ENCODE measurements around the gene DRP2. TPM values are rescaled to one million over a fixed set of nuclear protein-coding genes. Genes with fewer than 3 reads are reported as not detected.

The DRP2 gene
- total RNA-seq, 2 experiments from 2014 or later = not detected

GRCh38 chrX:101229170-101229569 is 9.6 kb downstream of the DRP2 start:
- Histone ChIP-seq H3K4me3 (ENCODE audit: low read length) (no peak overlapping the region), H3K27ac (ENCODE audit: low read depth in 1 of 2, low read length in 2 of 2) (no peak overlapping the region), H3K9me3 (ENCODE audit: control insufficient read depth in 1 of 2, insufficient read depth in 1 of 2, low read length in 2 of 2) (no peaks in the 10 kb centered on the region), H3K36me3 (ENCODE audit: insufficient read depth, low read length) (no peaks in the 10 kb centered on the region), H3K4me1 (ENCODE audit: insufficient read depth, low read length) (no peaks in the 10 kb centered on the region), H3K27me3 (ENCODE audit: control insufficient read depth in 1 of 2, insufficient read depth in 2 of 2, low read length in 2 of 2) (no peaks in the 10 kb centered on the region)
- H3K9me3 Mint-ChIP-seq = no peaks in the 10 kb centered on the region
- no peak overlapping the region for H3K27ac Mint-ChIP-seq
- H3K27me3 Mint-ChIP-seq = no peaks in the 10 kb centered on the region
- H3K4me3 Mint-ChIP-seq = no peak overlapping the region
- intact Hi-C loops (cut with DNase I, micrococcal nuclease) = no loop called here
- TF ChIP-seq CTCF (IDR thresholded peaks at IDR 0.05) = no peak
- DNase-seq (no peak), ATAC-seq (ENCODE audit: poor library complexity) (no peak)
- ChIA-PET CTCF (no interaction called here), POLR2A (no interaction called here)
- H3K4me1 Mint-ChIP-seq (ENCODE audit: low read depth) = no peaks in the 10 kb centered on the region
- H3K36me3 Mint-ChIP-seq (ENCODE audit: low read depth) = no peaks in the 10 kb centered on the region

GRCh38 chrX:101230636-101231035 is 11.1 kb downstream of the DRP2 start:
- POLR2A ChIA-PET = no interaction called here
- Histone ChIP-seq H3K27ac (ENCODE audit: low read depth in 1 of 2, low read length in 2 of 2) (no peak overlapping the region), H3K4me3 (ENCODE audit: low read length) (no peak overlapping the region), H3K36me3 (ENCODE audit: insufficient read depth, low read length) (no peaks in the 10 kb centered on the region), H3K4me1 (ENCODE audit: insufficient read depth, low read length) (no peaks in the 10 kb centered on the region), H3K27me3 (ENCODE audit: control insufficient read depth in 1 of 2, insufficient read depth in 2 of 2, low read length in 2 of 2) (no peaks in the 10 kb centered on the region), H3K9me3 (ENCODE audit: control insufficient read depth in 1 of 2, insufficient read depth in 1 of 2, low read length in 2 of 2) (no peaks in the 10 kb centered on the region)
- Mint-ChIP-seq H3K27ac (no peak overlapping the region), H3K36me3 (ENCODE audit: low read depth) (no peaks in the 10 kb centered on the region), H3K4me3 (no peak overlapping the region), H3K9me3 (no peaks in the 10 kb centered on the region), H3K4me1 (ENCODE audit: low read depth) (no peaks in the 10 kb centered on the region), H3K27me3 (no peaks in the 10 kb centered on the region)
- DNase-seq (no peak), ATAC-seq (ENCODE audit: poor library complexity) (no peak)
- intact Hi-C loops (cut with DNase I, micrococcal nuclease) = no loop called here
- CTCF ChIA-PET = no interaction called here
- TF ChIP-seq CTCF (IDR thresholded peaks at IDR 0.05) = no peak

DNA sequence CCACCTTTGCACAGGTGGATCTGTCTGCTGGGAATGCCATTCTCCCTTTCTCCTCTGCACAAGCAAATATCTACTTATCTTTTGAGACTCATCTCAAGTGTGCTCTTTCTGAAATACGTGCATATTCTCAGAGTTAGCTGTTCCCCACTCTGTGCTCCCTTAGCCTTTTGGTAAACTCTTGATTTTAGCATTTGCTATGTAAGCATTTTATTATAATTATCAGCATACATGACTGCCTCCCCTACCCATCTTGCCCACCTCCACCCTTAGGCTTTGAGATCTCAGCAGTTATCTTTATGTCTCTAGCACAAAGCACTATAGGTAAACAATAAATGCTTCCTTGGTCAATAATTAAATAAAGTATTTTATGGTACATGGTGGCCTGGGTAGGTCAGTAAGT is 11.5 kb downstream of the DRP2 start:
- CTCF ChIA-PET = no interaction called here
- intact Hi-C loops (cut with DNase I, micrococcal nuclease) = no loop called here
- ATAC-seq (ENCODE audit: poor library complexity) = no peak

More for the DNA sequence above, 11.5 kb downstream of the DRP2 start:
- POLR2A ChIA-PET = no interaction called here
- H3K4me1 ChIP-seq (ENCODE audit: insufficient read depth, low read length) = no peaks in the 10 kb centered on the region
- no peaks in the 10 kb centered on the region for H3K27me3 Mint-ChIP-seq
- no peak overlapping the region for H3K27ac Mint-ChIP-seq
- DNase-seq = no peak
- no peak overlapping the region for H3K4me3 Mint-ChIP-seq
- H3K27me3 ChIP-seq (ENCODE audit: control insufficient read depth in 1 of 2, insufficient read depth in 2 of 2, low read length in 2 of 2) = no peaks in the 10 kb centered on the region
- no peaks in the 10 kb centered on the region for H3K36me3 ChIP-seq (ENCODE audit: insufficient read depth, low read length)
- H3K4me1 Mint-ChIP-seq (ENCODE audit: low read depth) = no peaks in the 10 kb centered on the region
- no peaks in the 10 kb centered on the region for H3K36me3 Mint-ChIP-seq (ENCODE audit: low read depth)
- H3K9me3 ChIP-seq (ENCODE audit: control insufficient read depth in 1 of 2, insufficient read depth in 1 of 2, low read length in 2 of 2) = no peaks in the 10 kb centered on the region
- no peaks in the 10 kb centered on the region for H3K9me3 Mint-ChIP-seq
- no peak for TF ChIP-seq CTCF (IDR thresholded peaks at IDR 0.05)
- H3K27ac ChIP-seq (ENCODE audit: low read depth in 1 of 2, low read length in 2 of 2) = no peak overlapping the region
- no peak overlapping the region for H3K4me3 ChIP-seq (ENCODE audit: low read length)
